CD8-positive, alpha-beta memory T cell (primary cell): ENCODE results near the gene IMMP1L. TPM values are rescaled to one million over a fixed set of nuclear protein-coding genes. Genes with fewer than 3 reads are reported as not detected.

Experiments used
- polyA plus RNA-seq: library from polyadenylated mRNA; unstranded; fragments of 300-500 nt; fragmentation: Illumina TruSeq; gene quantifications from one replicate; pipeline ENCODE4 v1.2.3, GENCODE V29; 2021
- total RNA-seq, 2 experiments: library from RNA; stranded (reverse); gene quantifications; one replicate each; pipeline ENCODE4 v1.2.3, GENCODE V29; 2021

Gene IMMP1L
- total and polyA plus RNA-seq, 3 experiments from 2014 or later = 22.1 to 54.5 (median 27.2) TPM

Other genes with a start within 250 kb of the IMMP1L start
- under 1 TPM; 0.07 to 0.15 TPM for gene DCDC1, start 139.9 kb downstream of the IMMP1L start, total RNA-seq
- not detected for gene DCDC1, start 139.9 kb downstream of the IMMP1L start, polyA plus RNA-seq
- 10 to 100 TPM; 21.9 to 25.9 TPM for gene DNAJC24, start 139.8 kb downstream of the IMMP1L start, total RNA-seq
- 12.4 TPM for gene DNAJC24, start 139.8 kb downstream of the IMMP1L start, polyA plus RNA-seq
- gene ELP4, start 145 bp upstream of the IMMP1L start, total RNA-seq = 10 to 100 TPM; 20.5 to 23.2 TPM
- gene ELP4, start 145 bp upstream of the IMMP1L start, polyA plus RNA-seq = 18.4 TPM